Bronchial epithelial cell (primary cell): ENCODE results near the gene HOXC5. TPM values are rescaled to one million over a fixed set of nuclear protein-coding genes. Genes with fewer than 3 reads are reported as not detected.

ENCODE experiments used
- DNase-seq: peaks from one replicate; pipeline ENCODE4 v3.0.0-alpha.2; 2010; ENCODE audit warnings: low read depth
- FAIRE-seq: peaks from 2 replicates; lab custom pipeline; 2011; peaks lifted over from hg19 to GRCh38; lab: Jason Lieb, UNC
- H3K27me3 ChIP-seq: 2 replicates; pipeline ENCODE4 v1.5.1; 2011; ENCODE audit warnings: low read length; ENCODE audit not compliant: control insufficient read depth, insufficient read depth
- H3K36me3 ChIP-seq: 2 replicates; pipeline ENCODE4 v1.5.1; 2011; ENCODE audit warnings: low read length; ENCODE audit not compliant: control insufficient read depth, insufficient read depth
- H3K4me3 ChIP-seq: 2 replicates; pipeline ENCODE4 v1.5.1; 2011; ENCODE audit warnings: mild to moderate bottlenecking, low read depth, low read length, control low read depth
- CTCF ChIP-seq: IDR thresholded peaks from 2 replicates; pipeline ENCODE4 v1.5.1; 2011; ENCODE audit warnings: mild to moderate bottlenecking, moderate library complexity, low read length, control low read depth, inconsistent platforms; ENCODE audit not compliant: insufficient read depth, severe bottlenecking
- total RNA-seq: library from RNA; depleted of rRNA; stranded (reverse); fragments of >200 nt; gene quantifications from 2 replicates; pipeline ENCODE4 v1.2.1, GENCODE V29; 2014

The HOXC5 gene
- total RNA-seq, 1 donor from 2014 or later, result not detected

GRCh38 chr12:53985994-53986685, 46.7 kb upstream of the HOXC5 start:
- H3K4me3 ChIP-seq, result no peak overlapping the region
- TF ChIP-seq CTCF, result no peak
- H3K36me3 ChIP-seq, result no peaks in the 10 kb centered on the region
- peaks cover 87% of the 10 kb centered on the region for H3K27me3 ChIP-seq
- DNase-seq (no peak), FAIRE-seq (no peak)

- DNase-seq (no peak), FAIRE-seq (no peak)
- no peak overlapping the region for H3K4me3 ChIP-seq
- no peak for TF ChIP-seq CTCF
- peaks cover 88% of the 10 kb centered on the region for H3K27me3 ChIP-seq
- H3K36me3 ChIP-seq, result no peaks in the 10 kb centered on the region
These were observed 46.0 kb upstream of the HOXC5 start for GRCh38 chr12:53986686-53987483.

- H3K36me3 ChIP-seq, result no peaks in the 10 kb centered on the region
- FAIRE-seq, result peak; percentile 13
- TF ChIP-seq CTCF, result no peak
- H3K27me3 ChIP-seq, result peaks cover 86% of the 10 kb centered on the region
- H3K4me3 ChIP-seq, result no peak overlapping the region
- no peak for DNase-seq
These were observed 45.0 kb upstream of the HOXC5 start for GRCh38 chr12:53987787-53988230.

- TF ChIP-seq CTCF, result no peak
- DNase-seq (no peak), FAIRE-seq (no peak)
- Histone ChIP-seq H3K36me3 (no peaks in the 10 kb centered on the region), H3K4me3 (no peak overlapping the region), H3K27me3 (peaks cover 86% of the 10 kb centered on the region)
These were observed 44.2 kb upstream of the HOXC5 start for GRCh38 chr12:53988541-53989226.

- DNase-seq (peak; percentile 12), FAIRE-seq (no peak)
- peaks cover 85% of the 10 kb centered on the region for H3K27me3 ChIP-seq
- no peak overlapping the region for H3K4me3 ChIP-seq
- H3K36me3 ChIP-seq, result no peaks in the 10 kb centered on the region
- peak; percentile 50 for TF ChIP-seq CTCF
These were observed 43.4 kb upstream of the HOXC5 start for GRCh38 chr12:53989227-53990113.
